PC-3 (cell line): Measurements from ENCODE around the gene IRX1. TPM values are rescaled to one million over a fixed set of nuclear protein-coding genes. Genes with fewer than 3 reads are reported as not detected.

Source experiments
- ATAC-seq: fragments of 200-7000 bp; cut with Tn5 transposase; 2 replicates; pipeline ENCODE4 v1.9.1; 2020; ENCODE audit warnings: mild to moderate bottlenecking, moderate library complexity
- BruUV-seq: library from RNA; stranded (reverse); fragments of 400-500 nt; replicated peaks from 2 replicates; lab custom pipeline; 2021; lab: Mats Ljungman, UMichigan
- CTCF ChIA-PET: fragments of 300-600 bp; sonication (Branson Sonifier 250); formaldehyde crosslinking; loops from one replicate; lab custom pipeline; 2022; ENCODE audit warnings: antibody characterized with exemption; lab: Charles Lee
- POLR2A ChIA-PET: fragments of 300-600 bp; sonication (Branson Sonifier 250); formaldehyde crosslinking; loops from one replicate; lab custom pipeline; 2022; ENCODE audit warnings: antibody characterized with exemption; ENCODE audit not compliant: unreplicated experiment; lab: Charles Lee
- DNase-seq: peaks from one replicate; pipeline ENCODE4 v3.0.0-alpha.2; 2015
- H2AFZ ChIP-seq: fragments of 300-600 bp; sonication (generic); 2 replicates; pipeline ENCODE4 v1.6.0; 2016; ENCODE audit warnings: antibody characterized with exemption, low read length
- H3F3A ChIP-seq: fragments of 300-600 bp; sonication (generic); one replicate; pipeline ENCODE4 v1.6.0; 2017; ENCODE audit warnings: antibody characterized with exemption, low read length, control low read depth, mild to moderate bottlenecking; ENCODE audit not compliant: unreplicated experiment
- H3K27ac ChIP-seq: fragments of 300-600 bp; sonication (generic); 2 replicates; pipeline ENCODE4 v1.5.1; 2016; ENCODE audit warnings: mild to moderate bottlenecking, low read length
- H3K27me3 ChIP-seq: fragments of 300-600 bp; sonication (generic); 2 replicates; pipeline ENCODE4 v1.6.1; 2016; ENCODE audit warnings: low read length, mixed read lengths
- H3K36me3 ChIP-seq: fragments of 300-600 bp; sonication (generic); 2 replicates; pipeline ENCODE4 v1.6.1; 2016; ENCODE audit warnings: low read depth, mixed run types, low read length, mixed read lengths
- H3K4me1 ChIP-seq: fragments of 300-600 bp; sonication (generic); 2 replicates; pipeline ENCODE4 v1.5.1; 2016; ENCODE audit warnings: low read length; ENCODE audit not compliant: insufficient read depth
- H3K4me2 ChIP-seq: fragments of 300-600 bp; sonication (generic); 2 replicates; pipeline ENCODE4 v1.6.0; 2016; ENCODE audit warnings: low read length
- H3K4me3 ChIP-seq: fragments of 300-600 bp; sonication (generic); 2 replicates; pipeline ENCODE4 v1.5.1; 2016; ENCODE audit warnings: mild to moderate bottlenecking, low read length, mixed read lengths
- H3K79me2 ChIP-seq: fragments of 300-600 bp; sonication (generic); 2 replicates; pipeline ENCODE4 v1.6.1; 2017; ENCODE audit warnings: low read length, mixed read lengths
- H3K9ac ChIP-seq: fragments of 300-600 bp; sonication (generic); 2 replicates; pipeline ENCODE4 v1.6.0; 2016; ENCODE audit warnings: mild to moderate bottlenecking, low read length
- H3K9me2 ChIP-seq: fragments of 300-600 bp; sonication (generic); replicated peaks from 2 replicates; pipeline ENCODE4 v1.6.1; 2016; ENCODE audit warnings: mixed run types, low read length, mixed read lengths
- H3K9me3 ChIP-seq: fragments of 300-600 bp; sonication (generic); 2 replicates; pipeline ENCODE4 v1.6.1; 2016; ENCODE audit warnings: low read length, mixed read lengths
- H4K20me1 ChIP-seq: fragments of 300-600 bp; sonication (generic); 2 replicates; pipeline ENCODE4 v1.6.1; 2016; ENCODE audit warnings: low read length, mixed read lengths
- EZH2 ChIP-seq: fragments of 300-600 bp; sonication (generic); IDR thresholded peaks from one replicate; pipeline ENCODE4 v1.6.1; 2017; ENCODE audit warnings: antibody characterized with exemption, mild to moderate bottlenecking, low read length; ENCODE audit not compliant: unreplicated experiment
- EZH2phosphoT487 ChIP-seq: fragments of 300-600 bp; sonication (generic); IDR thresholded peaks from 2 replicates; pipeline ENCODE4 v1.6.1; 2018; ENCODE audit warnings: mild to moderate bottlenecking, antibody characterized with exemption, low read length, borderline replicate concordance
- intact Hi-C: fragments of 100-400 bp; cut with micrococcal nuclease; formaldehyde crosslinking; loops from 2 replicates; pipeline ENCODE4 v1.9.0; 2023
- total RNA-seq: library from RNA; depleted of rRNA; stranded (reverse); fragments of >200 nt; gene quantifications from 2 replicates; pipeline ENCODE4 v1.2.3, GENCODE V29; 2014
- TF ChIP-seq, protein P1 (sequence below): fragments of 300-600 bp; sonication (generic); conservative IDR thresholded peaks from 2 replicates; pipeline ENCODE4 v1.5.1; 2017; ENCODE audit warnings: antibody characterized with exemption, low read depth, mild to moderate bottlenecking, low read length

IRX1 gene
- total RNA-seq, 1 experiment from 2014 or later: not detected

DNA sequence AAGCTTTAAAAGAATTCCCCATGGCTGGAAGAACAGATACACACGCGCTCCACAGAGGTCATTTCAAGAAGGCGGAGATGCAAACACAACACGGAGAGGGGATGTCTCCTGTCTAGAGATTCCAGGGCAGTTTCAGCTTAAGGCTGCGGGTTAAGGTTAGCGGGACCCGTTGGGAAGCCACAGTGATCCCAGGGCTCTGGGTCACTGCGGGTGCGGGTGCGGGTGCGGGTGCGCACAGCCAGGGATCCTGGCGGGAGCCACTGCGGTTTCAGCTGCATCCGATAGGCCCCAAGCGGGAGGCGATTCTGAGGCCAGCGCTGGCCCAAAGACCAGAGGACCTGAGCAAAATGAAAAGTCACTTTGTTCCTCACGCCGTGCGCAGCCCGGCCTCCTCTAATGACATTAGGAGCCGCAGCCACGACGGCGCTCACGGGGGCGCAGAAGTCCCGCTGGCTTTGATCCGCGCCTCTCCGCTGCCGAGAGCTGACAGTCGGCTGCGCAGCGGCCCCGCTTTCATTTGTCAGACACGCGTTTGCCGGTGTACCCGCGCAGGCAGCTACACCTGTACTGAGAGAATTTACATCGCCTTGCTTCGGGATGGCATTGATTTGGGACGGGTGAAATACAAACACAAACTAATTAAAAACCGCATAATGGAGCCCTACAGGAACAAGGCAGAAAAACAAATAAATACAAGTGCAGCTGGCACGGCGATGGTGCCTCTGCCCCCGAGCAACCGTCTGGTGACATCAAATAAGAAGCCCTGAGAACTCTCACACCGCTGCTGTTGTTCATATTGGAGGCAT lies 5.3 kb upstream of the IRX1 start:
- intact Hi-C loops: no loop called here
- Histone ChIP-seq H2AFZ (no peak overlapping the region), H3K4me1 (no peaks in the 10 kb centered on the region), H3K27me3 (no peaks in the 10 kb centered on the region), H3K4me3 (no peak overlapping the region), H3K79me2 (no peaks in the 10 kb centered on the region), H4K20me1 (no peaks in the 10 kb centered on the region), H3K36me3 (no peaks in the 10 kb centered on the region), H3K9ac (no peak overlapping the region), H3F3A (no peaks in the 10 kb centered on the region), H3K4me2 (no peak overlapping the region), H3K9me3 (no peaks in the 10 kb centered on the region), H3K9me2 (no peaks in the 10 kb centered on the region), H3K27ac (no peak overlapping the region)
- ChIA-PET POLR2A (no interaction called here), CTCF (no interaction called here)
- no peak for DNase-seq
- TF ChIP-seq EZH2phosphoT487 (no peak), EZH2 (no peak)
- TF ChIP-seq, protein P1, sequence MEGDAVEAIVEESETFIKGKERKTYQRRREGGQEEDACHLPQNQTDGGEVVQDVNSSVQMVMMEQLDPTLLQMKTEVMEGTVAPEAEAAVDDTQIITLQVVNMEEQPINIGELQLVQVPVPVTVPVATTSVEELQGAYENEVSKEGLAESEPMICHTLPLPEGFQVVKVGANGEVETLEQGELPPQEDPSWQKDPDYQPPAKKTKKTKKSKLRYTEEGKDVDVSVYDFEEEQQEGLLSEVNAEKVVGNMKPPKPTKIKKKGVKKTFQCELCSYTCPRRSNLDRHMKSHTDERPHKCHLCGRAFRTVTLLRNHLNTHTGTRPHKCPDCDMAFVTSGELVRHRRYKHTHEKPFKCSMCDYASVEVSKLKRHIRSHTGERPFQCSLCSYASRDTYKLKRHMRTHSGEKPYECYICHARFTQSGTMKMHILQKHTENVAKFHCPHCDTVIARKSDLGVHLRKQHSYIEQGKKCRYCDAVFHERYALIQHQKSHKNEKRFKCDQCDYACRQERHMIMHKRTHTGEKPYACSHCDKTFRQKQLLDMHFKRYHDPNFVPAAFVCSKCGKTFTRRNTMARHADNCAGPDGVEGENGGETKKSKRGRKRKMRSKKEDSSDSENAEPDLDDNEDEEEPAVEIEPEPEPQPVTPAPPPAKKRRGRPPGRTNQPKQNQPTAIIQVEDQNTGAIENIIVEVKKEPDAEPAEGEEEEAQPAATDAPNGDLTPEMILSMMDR: no peak
- no peak for ATAC-seq
- no TSS peak for BruUV-seq

DNA sequence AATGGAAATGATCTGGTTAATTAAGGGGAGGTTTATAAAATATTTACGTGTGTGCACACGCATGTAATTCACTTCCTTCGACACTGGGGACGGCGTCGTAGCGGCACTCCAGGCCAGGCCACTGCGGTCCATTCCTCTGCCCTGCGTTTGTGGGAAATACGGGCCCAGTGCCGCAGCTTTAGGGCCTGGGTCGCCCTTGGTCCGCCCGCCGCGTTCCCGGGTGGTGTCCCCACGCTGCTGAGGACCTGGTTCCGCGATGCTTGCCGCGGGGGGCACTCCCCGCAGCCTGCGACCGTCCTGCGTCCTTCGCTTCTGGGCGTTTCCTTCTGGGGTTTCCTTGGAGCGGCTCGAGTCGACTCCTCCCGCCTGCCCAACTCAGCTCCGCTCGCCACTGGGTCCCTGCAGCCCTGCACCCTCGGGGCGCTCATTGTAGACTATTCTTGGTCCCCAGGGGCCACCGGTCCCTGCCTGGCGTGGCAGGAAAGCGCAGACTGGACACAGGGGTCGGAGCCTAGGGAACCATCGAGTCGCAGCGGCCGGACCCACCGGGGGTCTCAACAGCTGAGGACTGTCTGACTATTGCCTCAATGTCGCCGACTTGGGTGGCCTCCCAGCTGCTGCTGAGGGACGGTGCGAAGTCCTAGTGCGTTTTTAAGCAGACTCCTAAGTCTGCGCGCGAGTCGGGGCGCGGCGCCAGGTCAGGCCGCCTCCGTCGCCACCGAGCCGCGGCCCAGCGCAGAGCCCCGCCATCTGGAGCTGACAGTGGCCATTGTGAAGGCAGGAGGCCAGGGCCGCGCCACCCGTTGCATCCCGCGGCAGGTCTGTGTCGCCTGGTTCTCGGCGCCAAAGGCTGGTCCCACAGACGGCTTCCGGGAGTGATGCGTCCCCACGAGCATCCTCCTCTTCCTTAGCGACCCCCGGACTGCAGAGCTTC lies 4.4 kb upstream of the IRX1 start:
- no peak overlapping the region for H3K9ac ChIP-seq
- H3K9me2 ChIP-seq: no peaks in the 10 kb centered on the region
- H3F3A ChIP-seq: no peaks in the 10 kb centered on the region
- no peaks in the 10 kb centered on the region for H3K9me3 ChIP-seq
- no peak overlapping the region for H3K27ac ChIP-seq
- ChIA-PET POLR2A (no interaction called here), CTCF (no interaction called here)
- intact Hi-C loops: no loop called here
- BruUV-seq: no TSS peak
- H3K79me2 ChIP-seq: no peaks in the 10 kb centered on the region
- ATAC-seq (no peak), DNase-seq (no peak)
- H2AFZ ChIP-seq: no peak overlapping the region
- no peaks in the 10 kb centered on the region for H3K36me3 ChIP-seq
- no peaks in the 10 kb centered on the region for H3K4me1 ChIP-seq
- H3K4me2 ChIP-seq: no peak overlapping the region
- H3K27me3 ChIP-seq: no peaks in the 10 kb centered on the region
- TF ChIP-seq EZH2: no peak
- no peaks in the 10 kb centered on the region for H4K20me1 ChIP-seq
- H3K4me3 ChIP-seq: no peak overlapping the region

DNA sequence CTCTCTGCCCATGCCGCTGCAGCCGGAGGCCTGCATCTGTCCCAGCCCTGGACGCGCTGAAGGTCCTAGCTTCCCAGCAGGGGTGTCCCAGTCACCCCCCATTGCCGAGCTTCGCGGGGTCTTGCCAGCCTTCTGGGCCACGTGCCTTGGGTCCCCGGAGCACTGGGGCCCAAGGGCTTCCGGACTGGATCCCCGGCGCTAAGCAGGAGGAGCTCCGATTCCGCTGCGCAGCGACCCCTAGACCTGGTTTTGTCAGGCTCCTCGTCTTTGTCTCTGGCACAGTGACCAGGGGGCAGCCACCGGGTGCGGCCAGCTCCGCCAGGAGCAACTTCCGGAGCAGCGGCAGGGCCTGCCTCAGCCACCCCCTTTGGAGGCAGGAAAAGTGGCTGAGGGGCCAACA lies 3.3 kb upstream of the IRX1 start:
- Histone ChIP-seq H4K20me1 (no peaks in the 10 kb centered on the region), H3K27ac (no peak overlapping the region), H3K9ac (no peak overlapping the region), H2AFZ (no peak overlapping the region), H3K4me3 (no peak overlapping the region), H3F3A (no peaks in the 10 kb centered on the region), H3K79me2 (no peaks in the 10 kb centered on the region), H3K4me2 (no peak overlapping the region), H3K4me1 (no peaks in the 10 kb centered on the region), H3K27me3 (no peaks in the 10 kb centered on the region), H3K9me2 (no peaks in the 10 kb centered on the region), H3K9me3 (no peaks in the 10 kb centered on the region), H3K36me3 (no peaks in the 10 kb centered on the region)
- intact Hi-C loops: no loop called here
- BruUV-seq: no TSS peak
- DNase-seq (no peak), ATAC-seq (no peak)
- ChIA-PET POLR2A (no interaction called here), CTCF (no interaction called here)
- TF ChIP-seq, protein P1: no peak
- TF ChIP-seq EZH2phosphoT487: no peak
- TF ChIP-seq EZH2: no peak
